AG20443 (cell line): ENCODE results near the gene STK24.

Experiments
- DNase-seq: peaks from one replicate; pipeline ENCODE4 v3.0.0; 2012; ENCODE audit warnings: low spot score, mixed read lengths

The STK24 gene

GRCh38 chr13:98556142-98556816, 20.6 kb downstream of the STK24 start:
- DNase-seq: no peak

GRCh38 chr13:98549728-98550317, 27.1 kb downstream of the STK24 start:
- DNase-seq: no peak

- DNase-seq: peak; percentile 78
Measured at GRCh38 chr13:98549006-98549727, 27.7 kb downstream of the STK24 start.

GRCh38 chr13:98548230-98548629, 28.7 kb downstream of the STK24 start:
- DNase-seq: no peak

- DNase-seq: no peak
Measured at GRCh38 chr13:98547455-98547854, 29.5 kb downstream of the STK24 start.

GRCh38 chr13:98546402-98546801, 30.5 kb downstream of the STK24 start:
- no peak for DNase-seq

- DNase-seq: no peak
Measured at GRCh38 chr13:98544104-98544710, 32.7 kb downstream of the STK24 start.

- DNase-seq: no peak
Measured at GRCh38 chr13:98543378-98544103, 33.4 kb downstream of the STK24 start.

GRCh38 chr13:98542568-98543377, 34.1 kb downstream of the STK24 start:
- DNase-seq: no peak

- DNase-seq: peak; percentile 33
Measured at GRCh38 chr13:98541701-98542203, 35.2 kb downstream of the STK24 start.

- DNase-seq: peak; percentile 31
Measured at GRCh38 chr13:98541191-98541590, 35.7 kb downstream of the STK24 start.

GRCh38 chr13:98540476-98540875, 36.4 kb downstream of the STK24 start:
- DNase-seq: no peak

GRCh38 chr13:98539666-98540065, 37.2 kb downstream of the STK24 start:
- DNase-seq: peak; percentile 34

- DNase-seq: no peak
Measured at GRCh38 chr13:98538876-98539275, 38.0 kb downstream of the STK24 start.

GRCh38 chr13:98537740-98538139, 39.2 kb downstream of the STK24 start:
- no peak for DNase-seq

GRCh38 chr13:98537306-98537705, 39.6 kb downstream of the STK24 start:
- no peak for DNase-seq

- no peak for DNase-seq
Measured at GRCh38 chr13:98536729-98537128, 40.2 kb downstream of the STK24 start.

- no peak for DNase-seq
Measured at GRCh38 chr13:98535501-98536354, 41.2 kb downstream of the STK24 start.

GRCh38 chr13:98534821-98535220, 42.1 kb downstream of the STK24 start:
- no peak for DNase-seq

GRCh38 chr13:98533912-98534311, 43.0 kb downstream of the STK24 start:
- no peak for DNase-seq
